ENCODE data around the gene TANGO6.

DNA sequence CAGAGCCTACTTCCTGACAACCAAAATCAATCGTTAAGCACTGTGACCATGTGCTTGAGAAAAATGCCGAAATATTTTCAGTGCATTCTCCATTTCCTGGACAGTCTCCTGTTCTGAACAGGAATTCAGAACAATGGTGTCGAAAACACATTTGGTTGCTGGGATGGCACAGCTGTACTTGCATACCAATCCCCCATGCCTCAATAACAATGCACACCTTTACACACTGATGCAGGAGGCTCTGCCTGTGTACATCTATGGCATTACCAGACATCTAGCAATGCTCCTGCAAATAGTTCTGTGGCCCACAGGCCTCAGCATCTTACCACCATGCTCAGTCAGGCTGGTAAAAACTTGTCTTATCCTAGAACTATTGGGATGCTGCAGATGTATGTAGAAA, 282.9 kb downstream of the TANGO6 start:
- TF ChIP-seq HEYL (CRISPR knock-in tag; IDR thresholded peaks at IDR 0.05) (no peak), EHMT2 (IDR thresholded peaks at IDR 0.05; ENCODE audit: low read depth) (no peak), POLR2A (IDR thresholded peaks at IDR 0.05; ENCODE audit: low read length) (no peak), KDM5A (IDR thresholded peaks at IDR 0.05) (no peak), POLR2AphosphoS2 (conservative IDR thresholded peaks at IDR 0.05; ENCODE audit: low read length) (no peak), MAFK (IDR thresholded peaks at IDR 0.05; ENCODE audit: partially characterized antibody) (no peak), EP300 (IDR thresholded peaks at IDR 0.05) (no peak), SMC3 (IDR thresholded peaks at IDR 0.05) (no peak), CHD4 (IDR thresholded peaks at IDR 0.05; ENCODE audit: borderline replicate concordance) (no peak)
- TF ChIP-seq, protein P1, sequence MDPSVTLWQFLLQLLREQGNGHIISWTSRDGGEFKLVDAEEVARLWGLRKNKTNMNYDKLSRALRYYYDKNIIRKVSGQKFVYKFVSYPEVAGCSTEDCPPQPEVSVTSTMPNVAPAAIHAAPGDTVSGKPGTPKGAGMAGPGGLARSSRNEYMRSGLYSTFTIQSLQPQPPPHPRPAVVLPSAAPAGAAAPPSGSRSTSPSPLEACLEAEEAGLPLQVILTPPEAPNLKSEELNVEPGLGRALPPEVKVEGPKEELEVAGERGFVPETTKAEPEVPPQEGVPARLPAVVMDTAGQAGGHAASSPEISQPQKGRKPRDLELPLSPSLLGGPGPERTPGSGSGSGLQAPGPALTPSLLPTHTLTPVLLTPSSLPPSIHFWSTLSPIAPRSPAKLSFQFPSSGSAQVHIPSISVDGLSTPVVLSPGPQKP (IDR thresholded peaks at IDR 0.05; ENCODE audit: low read depth, low read length) = no peak
- TF ChIP-seq, protein P2, sequence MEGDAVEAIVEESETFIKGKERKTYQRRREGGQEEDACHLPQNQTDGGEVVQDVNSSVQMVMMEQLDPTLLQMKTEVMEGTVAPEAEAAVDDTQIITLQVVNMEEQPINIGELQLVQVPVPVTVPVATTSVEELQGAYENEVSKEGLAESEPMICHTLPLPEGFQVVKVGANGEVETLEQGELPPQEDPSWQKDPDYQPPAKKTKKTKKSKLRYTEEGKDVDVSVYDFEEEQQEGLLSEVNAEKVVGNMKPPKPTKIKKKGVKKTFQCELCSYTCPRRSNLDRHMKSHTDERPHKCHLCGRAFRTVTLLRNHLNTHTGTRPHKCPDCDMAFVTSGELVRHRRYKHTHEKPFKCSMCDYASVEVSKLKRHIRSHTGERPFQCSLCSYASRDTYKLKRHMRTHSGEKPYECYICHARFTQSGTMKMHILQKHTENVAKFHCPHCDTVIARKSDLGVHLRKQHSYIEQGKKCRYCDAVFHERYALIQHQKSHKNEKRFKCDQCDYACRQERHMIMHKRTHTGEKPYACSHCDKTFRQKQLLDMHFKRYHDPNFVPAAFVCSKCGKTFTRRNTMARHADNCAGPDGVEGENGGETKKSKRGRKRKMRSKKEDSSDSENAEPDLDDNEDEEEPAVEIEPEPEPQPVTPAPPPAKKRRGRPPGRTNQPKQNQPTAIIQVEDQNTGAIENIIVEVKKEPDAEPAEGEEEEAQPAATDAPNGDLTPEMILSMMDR (IDR thresholded peaks at IDR 0.05) = no peak
- TF ChIP-seq, protein P3, sequence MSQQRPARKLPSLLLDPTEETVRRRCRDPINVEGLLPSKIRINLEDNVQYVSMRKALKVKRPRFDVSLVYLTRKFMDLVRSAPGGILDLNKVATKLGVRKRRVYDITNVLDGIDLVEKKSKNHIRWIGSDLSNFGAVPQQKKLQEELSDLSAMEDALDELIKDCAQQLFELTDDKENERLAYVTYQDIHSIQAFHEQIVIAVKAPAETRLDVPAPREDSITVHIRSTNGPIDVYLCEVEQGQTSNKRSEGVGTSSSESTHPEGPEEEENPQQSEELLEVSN (IDR thresholded peaks at IDR 0.05; ENCODE audit: borderline replicate concordance, low read depth) = no peak
- TF ChIP-seq, protein P4, sequence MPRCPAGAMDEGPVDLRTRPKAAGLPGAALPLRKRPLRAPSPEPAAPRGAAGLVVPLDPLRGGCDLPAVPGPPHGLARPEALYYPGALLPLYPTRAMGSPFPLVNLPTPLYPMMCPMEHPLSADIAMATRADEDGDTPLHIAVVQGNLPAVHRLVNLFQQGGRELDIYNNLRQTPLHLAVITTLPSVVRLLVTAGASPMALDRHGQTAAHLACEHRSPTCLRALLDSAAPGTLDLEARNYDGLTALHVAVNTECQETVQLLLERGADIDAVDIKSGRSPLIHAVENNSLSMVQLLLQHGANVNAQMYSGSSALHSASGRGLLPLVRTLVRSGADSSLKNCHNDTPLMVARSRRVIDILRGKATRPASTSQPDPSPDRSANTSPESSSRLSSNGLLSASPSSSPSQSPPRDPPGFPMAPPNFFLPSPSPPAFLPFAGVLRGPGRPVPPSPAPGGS (IDR thresholded peaks at IDR 0.05) = no peak
